Measurements from ENCODE around the gene NEUROG2. TPM values are rescaled to one million over a fixed set of nuclear protein-coding genes. Genes with fewer than 3 reads are reported as not detected.
A peak's percentile ranks its signal among the peaks of the same experiment; 100 is the strongest.
"Not testable (repeated sequence)": the region's sequence is repeated elsewhere in the genome, so short reads cannot be mapped to it uniquely, and the experiment has no call there.

NEUROG2 gene
- not detected for total RNA-seq

GRCh38 chr4:112516066-112516470 is at the start of gene NEUROG2:
TSS of gene NEUROG2 (minus strand) at chr4:112516180. CDS start at chr4:112515475, 705 bp downstream.
- Histone ChIP-seq H3K9me3 (ENCODE audit: control insufficient read depth in 3 of 3, low read length in 3 of 3) (no peaks in the 10 kb centered on the region), H3K36me3 (ENCODE audit: control insufficient read depth in 3 of 3, insufficient read depth in 3 of 3, low read length in 3 of 3) (no peaks in the 10 kb centered on the region), H3K4me1 (ENCODE audit: control insufficient read depth in 3 of 3, insufficient read depth in 3 of 3, low read length in 3 of 3) (peaks cover 21 to 32% (median 30%) of the 10 kb centered on the region in 3 donors), H3K4me3 (ENCODE audit: low read length in 3 of 3) (peak within 1 kb of the TSS; percentile 79 to 85 (median 82)), H3K9ac (ENCODE audit: low read depth in 1 of 3, low read length in 3 of 3) (peak within 1 kb of the TSS; percentile 20 to 68 (median 45)), H3K27ac (ENCODE audit: low read depth, low read length) (no peak within 1 kb of the TSS), H3K27me3 (ENCODE audit: control insufficient read depth in 3 of 3, insufficient read depth in 3 of 3, low read length in 3 of 3) (peaks cover 85 to 88% (median 85%) of the 10 kb centered on the region in 3 donors)

DNA sequence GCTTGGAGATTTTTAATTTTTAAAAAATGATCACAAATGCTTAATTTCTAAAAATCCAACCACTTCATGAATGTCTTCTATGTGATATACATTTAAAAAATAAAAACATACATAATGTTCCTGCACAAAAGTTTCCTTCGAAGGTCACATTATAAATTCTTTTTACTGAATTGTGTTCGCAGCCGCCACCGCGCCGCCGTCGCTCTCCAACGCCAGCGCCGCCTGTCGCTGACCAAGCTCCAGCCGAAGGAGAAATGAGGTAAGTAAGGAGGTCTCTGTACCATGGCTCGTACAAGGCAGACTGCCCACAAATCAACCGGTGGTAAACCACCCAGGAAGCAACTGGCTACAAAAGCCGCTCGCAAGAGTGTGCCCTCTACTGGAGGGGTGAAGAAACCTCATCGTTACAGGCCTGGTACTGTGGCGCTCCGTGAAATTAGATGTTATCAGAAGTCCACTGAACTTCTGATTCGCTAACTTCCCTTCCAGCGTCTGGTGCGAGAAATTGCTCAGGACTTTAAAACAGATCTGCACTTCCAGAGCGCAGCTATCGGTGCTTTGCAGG is 48.8 kb upstream of the NEUROG2 start:
- Histone ChIP-seq H3K4me1 (ENCODE audit: control insufficient read depth in 3 of 3, insufficient read depth in 3 of 3, low read length in 3 of 3) (no peaks in the 10 kb centered on the region), H3K9me3 (ENCODE audit: control insufficient read depth in 3 of 3, low read length in 3 of 3) (no peaks in the 10 kb centered on the region), H3K36me3 (ENCODE audit: control insufficient read depth in 3 of 3, insufficient read depth in 3 of 3, low read length in 3 of 3) (no peaks in the 10 kb centered on the region), H3K27ac (ENCODE audit: low read depth, low read length) (no peak overlapping the region), H3K4me3 (ENCODE audit: low read length in 3 of 3) (no peak overlapping the region), H3K9ac (ENCODE audit: low read depth in 1 of 3, low read length in 3 of 3) (no peak overlapping the region), H3K27me3 (ENCODE audit: control insufficient read depth in 3 of 3, insufficient read depth in 3 of 3, low read length in 3 of 3) (no peaks in the 10 kb centered on the region)

GRCh38 chr4:112563431-112564200 is 47.6 kb upstream of the NEUROG2 start:
- Histone ChIP-seq H3K4me3 (ENCODE audit: low read length in 3 of 3) (no peak overlapping the region), H3K36me3 (ENCODE audit: control insufficient read depth in 3 of 3, insufficient read depth in 3 of 3, low read length in 3 of 3) (no peaks in the 10 kb centered on the region)

GRCh38 chr4:112562254-112562879 is 46.4 kb upstream of the NEUROG2 start:
- Histone ChIP-seq H3K4me1 (ENCODE audit: control insufficient read depth in 3 of 3, insufficient read depth in 3 of 3, low read length in 3 of 3) (no peaks in the 10 kb centered on the region), H3K9ac (ENCODE audit: low read depth in 1 of 3, low read length in 3 of 3) (no peak overlapping the region), H3K27ac (ENCODE audit: low read depth, low read length) (no peak overlapping the region), H3K9me3 (ENCODE audit: control insufficient read depth in 3 of 3, low read length in 3 of 3) (no peaks in the 10 kb centered on the region), H3K4me3 (ENCODE audit: low read length in 3 of 3) (no peak overlapping the region), H3K27me3 (ENCODE audit: control insufficient read depth in 3 of 3, insufficient read depth in 3 of 3, low read length in 3 of 3) (no peaks in the 10 kb centered on the region), H3K36me3 (ENCODE audit: control insufficient read depth in 3 of 3, insufficient read depth in 3 of 3, low read length in 3 of 3) (no peaks in the 10 kb centered on the region)

More at GRCh38 chr4:112563431-112564200, 47.6 kb upstream of the NEUROG2 start:
- Histone ChIP-seq H3K9me3 (ENCODE audit: control insufficient read depth in 3 of 3, low read length in 3 of 3) (no peaks in the 10 kb centered on the region), H3K27me3 (ENCODE audit: control insufficient read depth in 3 of 3, insufficient read depth in 3 of 3, low read length in 3 of 3) (no peaks in the 10 kb centered on the region), H3K9ac (ENCODE audit: low read depth in 1 of 3, low read length in 3 of 3) (no peak overlapping the region), H3K27ac (ENCODE audit: low read depth, low read length) (no peak overlapping the region), H3K4me1 (ENCODE audit: control insufficient read depth in 3 of 3, insufficient read depth in 3 of 3, low read length in 3 of 3) (no peaks in the 10 kb centered on the region)

- no peaks in the 10 kb centered on the region for H3K27me3 ChIP-seq (ENCODE audit: control insufficient read depth in 3 of 3, insufficient read depth in 3 of 3, low read length in 3 of 3)
- no peaks in the 10 kb centered on the region for H3K4me1 ChIP-seq (ENCODE audit: control insufficient read depth in 3 of 3, insufficient read depth in 3 of 3, low read length in 3 of 3)
- H3K9me3 ChIP-seq (ENCODE audit: control insufficient read depth in 3 of 3, low read length in 3 of 3), result no peaks in the 10 kb centered on the region
- H3K9ac ChIP-seq (ENCODE audit: low read depth in 1 of 3, low read length in 3 of 3), result no peak overlapping the region
- H3K27ac ChIP-seq (ENCODE audit: low read depth, low read length), result no peak overlapping the region
- no peaks in the 10 kb centered on the region for H3K36me3 ChIP-seq (ENCODE audit: control insufficient read depth in 3 of 3, insufficient read depth in 3 of 3, low read length in 3 of 3)
- no peak overlapping the region for H3K4me3 ChIP-seq (ENCODE audit: low read length in 3 of 3)
Observed at GRCh38 chr4:112560084-112560483, 44.1 kb upstream of the NEUROG2 start.

DNA sequence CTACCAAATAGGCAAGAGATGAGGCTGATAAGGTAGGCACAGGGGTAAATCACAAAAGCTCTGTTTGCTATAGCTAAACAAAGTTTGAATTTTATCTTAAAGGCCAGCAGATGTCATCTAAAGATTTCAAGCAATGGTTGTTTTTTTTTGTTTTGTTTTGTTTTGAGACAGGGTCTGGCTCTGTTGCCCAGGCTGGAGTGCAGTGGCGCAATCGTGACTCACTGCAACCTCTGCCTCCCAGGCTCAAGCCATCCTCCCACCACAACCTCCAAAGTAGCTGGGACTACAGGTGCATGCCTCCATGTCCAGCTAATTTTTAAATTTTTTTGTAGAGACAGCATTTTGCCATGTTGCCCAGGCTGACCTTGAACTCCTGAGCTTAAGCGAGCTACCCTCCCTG is 43.1 kb upstream of the NEUROG2 start:
- Histone ChIP-seq H3K9ac (ENCODE audit: low read depth in 1 of 3, low read length in 3 of 3) (no peak overlapping the region), H3K27me3 (ENCODE audit: control insufficient read depth in 3 of 3, insufficient read depth in 3 of 3, low read length in 3 of 3) (no peaks in the 10 kb centered on the region), H3K27ac (ENCODE audit: low read depth, low read length) (no peak overlapping the region), H3K4me3 (ENCODE audit: low read length in 3 of 3) (no peak overlapping the region), H3K4me1 (ENCODE audit: control insufficient read depth in 3 of 3, insufficient read depth in 3 of 3, low read length in 3 of 3) (no peaks in the 10 kb centered on the region), H3K36me3 (ENCODE audit: control insufficient read depth in 3 of 3, insufficient read depth in 3 of 3, low read length in 3 of 3) (no peaks in the 10 kb centered on the region), H3K9me3 (ENCODE audit: control insufficient read depth in 3 of 3, low read length in 3 of 3) (no peaks in the 10 kb centered on the region)

GRCh38 chr4:112557676-112558411 is 41.9 kb upstream of the NEUROG2 start:
- no peak overlapping the region for H3K27ac ChIP-seq (ENCODE audit: low read depth, low read length)
- no peaks in the 10 kb centered on the region for H3K36me3 ChIP-seq (ENCODE audit: control insufficient read depth in 3 of 3, insufficient read depth in 3 of 3, low read length in 3 of 3)
- H3K4me1 ChIP-seq (ENCODE audit: control insufficient read depth in 3 of 3, insufficient read depth in 3 of 3, low read length in 3 of 3), result no peaks in the 10 kb centered on the region
- H3K9ac ChIP-seq (ENCODE audit: low read depth in 1 of 3, low read length in 3 of 3), result no peak overlapping the region
- no peaks in the 10 kb centered on the region for H3K27me3 ChIP-seq (ENCODE audit: control insufficient read depth in 3 of 3, insufficient read depth in 3 of 3, low read length in 3 of 3)
- no peak overlapping the region for H3K4me3 ChIP-seq (ENCODE audit: low read length in 3 of 3)
- H3K9me3 ChIP-seq (ENCODE audit: control insufficient read depth in 3 of 3, low read length in 3 of 3), result no peaks in the 10 kb centered on the region

DNA sequence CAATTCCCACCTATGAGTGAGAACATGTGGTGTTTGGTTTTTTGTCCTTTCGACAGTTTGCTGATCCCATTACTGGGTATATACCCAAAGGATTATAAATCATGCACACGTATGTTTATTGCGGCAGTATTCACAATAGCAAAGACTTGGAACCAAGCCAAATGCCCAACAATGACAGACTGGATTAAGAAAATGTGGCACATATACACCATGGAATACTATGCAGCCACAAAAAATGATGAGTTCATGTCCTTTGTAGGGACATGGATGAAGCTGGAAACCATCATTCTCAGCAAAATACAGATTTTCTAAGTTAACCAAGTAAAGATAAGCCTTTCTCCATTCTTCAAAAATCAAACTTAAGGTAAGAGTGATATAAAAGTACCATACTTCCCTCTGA is 38.3 kb upstream of the NEUROG2 start:
- not testable (repeated sequence) for H3K27ac ChIP-seq (ENCODE audit: low read depth, low read length); H3K4me1 ChIP-seq (ENCODE audit: control insufficient read depth in 3 of 3, insufficient read depth in 3 of 3, low read length in 3 of 3); H3K9me3 ChIP-seq (ENCODE audit: control insufficient read depth in 3 of 3, low read length in 3 of 3); H3K27me3 ChIP-seq (ENCODE audit: control insufficient read depth in 3 of 3, insufficient read depth in 3 of 3, low read length in 3 of 3); H3K4me3 ChIP-seq (ENCODE audit: low read length in 3 of 3); H3K36me3 ChIP-seq (ENCODE audit: control insufficient read depth in 3 of 3, insufficient read depth in 3 of 3, low read length in 3 of 3); H3K9ac ChIP-seq (ENCODE audit: low read depth in 1 of 3, low read length in 3 of 3)

DNA sequence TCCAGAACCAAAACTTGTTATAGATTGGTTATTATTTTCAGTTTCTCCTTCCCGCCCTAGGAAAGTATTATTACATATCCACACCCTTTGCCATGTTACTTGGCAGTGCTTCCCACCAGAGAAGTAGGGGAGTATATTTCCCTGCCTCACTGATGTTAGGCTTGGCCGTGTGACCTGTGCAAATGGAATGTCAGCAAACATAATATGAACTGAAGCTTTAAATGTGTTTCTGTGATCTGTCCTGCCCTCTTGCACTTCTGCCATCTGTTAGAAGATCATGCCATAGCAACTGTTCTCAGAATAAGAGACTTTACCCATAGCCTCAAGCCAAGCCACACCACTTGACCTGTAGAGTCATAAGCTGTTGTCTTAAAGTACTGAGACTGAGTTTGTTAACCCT is 36.7 kb upstream of the NEUROG2 start:
- Histone ChIP-seq H3K36me3 (ENCODE audit: control insufficient read depth in 3 of 3, insufficient read depth in 3 of 3, low read length in 3 of 3) (no peaks in the 10 kb centered on the region), H3K27ac (ENCODE audit: low read depth, low read length) (no peak overlapping the region), H3K4me3 (ENCODE audit: low read length in 3 of 3) (no peak overlapping the region), H3K4me1 (ENCODE audit: control insufficient read depth in 3 of 3, insufficient read depth in 3 of 3, low read length in 3 of 3) (no peaks in the 10 kb centered on the region), H3K9me3 (ENCODE audit: control insufficient read depth in 3 of 3, low read length in 3 of 3) (no peaks in the 10 kb centered on the region), H3K9ac (ENCODE audit: low read depth in 1 of 3, low read length in 3 of 3) (no peak overlapping the region), H3K27me3 (ENCODE audit: control insufficient read depth in 3 of 3, insufficient read depth in 3 of 3, low read length in 3 of 3) (no peaks in the 10 kb centered on the region)

Measured in skeletal muscle tissue (tissue), 4 donors.